Hematopoietic multipotent progenitor cell treated with erythropoietin and hydrocortisone succinate and interleukin-3 and kit ligand, for 4 days (in vitro differentiated cells): Measurements from ENCODE around the gene NBPF8.
"Not testable (repeated sequence)": the region's sequence is repeated elsewhere in the genome, so short reads cannot be mapped to it uniquely, and the experiment has no call there.

Experiments
- DNase-seq: peaks from one replicate; pipeline ENCODE4 v3.0.0-alpha.2; 2015

NBPF8 gene

GRCh38 chr1:120414911-120415480, at the start of gene NBPF8:
NBPF8 (plus strand) TSS chr1:120415035; CDS start chr1:120436523, 21,488 bp downstream.
- peak; percentile 69 for DNase-seq

- not testable (repeated sequence) for DNase-seq
Measured at GRCh38 chr1:120367709-120368108, 47.1 kb upstream of the NBPF8 start.

GRCh38 chr1:120386651-120387050, 28.2 kb upstream of the NBPF8 start:
- not testable (repeated sequence) for DNase-seq

- peak; percentile 78 for DNase-seq
Measured at GRCh38 chr1:120388597-120389126, 26.2 kb upstream of the NBPF8 start.

GRCh38 chr1:120391365-120391764, 23.5 kb upstream of the NBPF8 start:
- not testable (repeated sequence) for DNase-seq

GRCh38 chr1:120393316-120394232, 21.3 kb upstream of the NBPF8 start:
- not testable (repeated sequence) for DNase-seq

- not testable (repeated sequence) for DNase-seq
Measured at GRCh38 chr1:120405348-120405747, 9.5 kb upstream of the NBPF8 start.

GRCh38 chr1:120414451-120414850, 384 bp upstream of the NBPF8 start:
- peak; percentile 3 for DNase-seq

- peak; percentile 47 for DNase-seq
Measured at GRCh38 chr1:120415492-120415961, 692 bp downstream of the NBPF8 start.

- DNase-seq, result peak; percentile 22
Measured at GRCh38 chr1:120425063-120425462, 10.2 kb downstream of the NBPF8 start.

GRCh38 chr1:120431626-120432025, 16.8 kb downstream of the NBPF8 start:
- not testable (repeated sequence) for DNase-seq

- not testable (repeated sequence) for DNase-seq
Measured at GRCh38 chr1:120433831-120434230, 19.0 kb downstream of the NBPF8 start.

- DNase-seq, result not testable (repeated sequence)
Measured at GRCh38 chr1:120449124-120449523, 34.3 kb downstream of the NBPF8 start.
